Prostate gland (tissue), 2 donors: ENCODE results near the gene INSM1. TPM values are rescaled to one million over a fixed set of nuclear protein-coding genes. Genes with fewer than 3 reads are reported as not detected.
"Not testable (repeated sequence)": the region's sequence is repeated elsewhere in the genome, so short reads cannot be mapped to it uniquely, and the experiment has no call there.

Experiments
- DNase-seq: peaks from one replicate; pipeline ENCODE4 v3.0.0-alpha.2; 2019; ENCODE audit warnings: low spot score
- H3K27ac ChIP-seq, 2 donors: fragments of 200-600 bp; sonication (generic); 2 replicates each; pipeline ENCODE4 v1.5.1; 2017 to 2019
- H3K27me3 ChIP-seq: fragments of 200-600 bp; sonication (generic); replicated peaks from 2 replicates; pipeline ENCODE4 v1.5.1; 2019; ENCODE audit not compliant: insufficient read depth
- H3K36me3 ChIP-seq, 2 donors: fragments of 200-600 bp; sonication (generic); 1 replicate in 1 of 2; 2 replicates in 1 of 2; pipeline versions ENCODE4 v1.5.1 to v1.8.1; 2017 to 2019
- H3K4me1 ChIP-seq: fragments of 200-600 bp; sonication (generic); replicated peaks from 2 replicates; pipeline ENCODE4 v1.5.1; 2019
- H3K4me3 ChIP-seq, 2 donors: fragments of 200-600 bp; sonication (generic); 2 replicates each; pipeline ENCODE4 v1.5.1; 2017 to 2019
- H3K9me3 ChIP-seq: fragments of 200-600 bp; sonication (generic); 2 replicates; pipeline ENCODE4 v1.5.1; 2017
- POLR2A ChIP-seq: fragments of 450-650 bp; IDR thresholded peaks from one replicate; pipeline ENCODE4 v1.6.1; 2016; ENCODE audit warnings: antibody characterized with exemption, mild to moderate bottlenecking
- POLR2AphosphoS5 ChIP-seq: sonication (generic); formaldehyde crosslinking; IDR thresholded peaks from one replicate; pipeline ENCODE4 v1.6.1; 2017; ENCODE audit warnings: antibody characterized with exemption
- WGBS: methylation state at CpG from one replicate; pipeline ENCODE4 v1.1.5; 2018; 5-methylcytosine and 5-hydroxymethylcytosine counted together
- intact Hi-C: fragments of 100-400 bp; cut with DNase I; formaldehyde crosslinking; loops from one replicate; pipeline ENCODE4 v1.14.2; 2022
- total RNA-seq, 2 donors: library from RNA; depleted of rRNA; stranded (reverse); fragments of >200 nt; gene quantifications; one replicate each; pipeline ENCODE4 v1.1.0, GENCODE V29; 2016
- TF ChIP-seq, protein P1 (sequence below), 4 experiments: fragments of 200-600 bp in 2 of 4; fragments of 450-650 bp in 2 of 4; sonication (generic) in 2 of 4; IDR thresholded peaks; 1 replicate in 3 of 4; 2 replicates in 1 of 4; pipeline ENCODE4 v1.5.1; 2016 to 2019; ENCODE audit warnings: antibody characterized with exemption in 4 of 4, mild to moderate bottlenecking in 2 of 4, moderate library complexity in 2 of 4

Gene INSM1
- total RNA-seq, 2 donors from 2014 or later, result 0.82 to 1.5 TPM

DNA sequence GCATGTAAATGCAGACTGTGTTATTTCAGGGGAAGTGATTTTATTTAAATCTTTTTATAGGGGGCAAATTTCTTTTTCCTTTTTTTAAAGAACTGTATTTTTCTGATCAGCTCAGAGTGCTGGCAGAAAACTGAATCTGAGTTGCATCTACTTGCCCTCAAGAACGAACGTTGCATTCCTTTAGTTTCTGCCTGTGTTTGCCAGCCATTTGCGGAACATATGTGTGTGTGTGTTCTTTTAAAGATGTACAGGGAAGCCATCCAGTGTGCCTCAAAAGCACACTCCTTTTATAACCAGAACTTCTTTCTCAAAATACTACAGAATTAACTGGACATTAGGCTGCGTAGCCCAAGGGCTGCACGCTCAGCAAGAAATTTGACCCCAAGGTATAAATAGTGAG lies 25.8 kb upstream of the INSM1 start:
- no peaks in the 10 kb centered on the region for H3K9me3 ChIP-seq
- H3K27ac ChIP-seq, result no peak overlapping the region
- no peaks in the 10 kb centered on the region for H3K36me3 ChIP-seq
- no peak overlapping the region for H3K4me3 ChIP-seq
- no peak for DNase-seq
- TF ChIP-seq POLR2A (no peak), POLR2AphosphoS5 (no peak)
- TF ChIP-seq, protein P1, sequence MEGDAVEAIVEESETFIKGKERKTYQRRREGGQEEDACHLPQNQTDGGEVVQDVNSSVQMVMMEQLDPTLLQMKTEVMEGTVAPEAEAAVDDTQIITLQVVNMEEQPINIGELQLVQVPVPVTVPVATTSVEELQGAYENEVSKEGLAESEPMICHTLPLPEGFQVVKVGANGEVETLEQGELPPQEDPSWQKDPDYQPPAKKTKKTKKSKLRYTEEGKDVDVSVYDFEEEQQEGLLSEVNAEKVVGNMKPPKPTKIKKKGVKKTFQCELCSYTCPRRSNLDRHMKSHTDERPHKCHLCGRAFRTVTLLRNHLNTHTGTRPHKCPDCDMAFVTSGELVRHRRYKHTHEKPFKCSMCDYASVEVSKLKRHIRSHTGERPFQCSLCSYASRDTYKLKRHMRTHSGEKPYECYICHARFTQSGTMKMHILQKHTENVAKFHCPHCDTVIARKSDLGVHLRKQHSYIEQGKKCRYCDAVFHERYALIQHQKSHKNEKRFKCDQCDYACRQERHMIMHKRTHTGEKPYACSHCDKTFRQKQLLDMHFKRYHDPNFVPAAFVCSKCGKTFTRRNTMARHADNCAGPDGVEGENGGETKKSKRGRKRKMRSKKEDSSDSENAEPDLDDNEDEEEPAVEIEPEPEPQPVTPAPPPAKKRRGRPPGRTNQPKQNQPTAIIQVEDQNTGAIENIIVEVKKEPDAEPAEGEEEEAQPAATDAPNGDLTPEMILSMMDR (IDR thresholded peaks at IDR 0.05), result no peak
- H3K27me3 ChIP-seq, result no peaks in the 10 kb centered on the region
- intact Hi-C loops, result no loop called here
- H3K4me1 ChIP-seq, result peaks cover 5% of the 10 kb centered on the region
- WGBS, result 13% methylated on average over 5 of the region's 5 CpGs

DNA sequence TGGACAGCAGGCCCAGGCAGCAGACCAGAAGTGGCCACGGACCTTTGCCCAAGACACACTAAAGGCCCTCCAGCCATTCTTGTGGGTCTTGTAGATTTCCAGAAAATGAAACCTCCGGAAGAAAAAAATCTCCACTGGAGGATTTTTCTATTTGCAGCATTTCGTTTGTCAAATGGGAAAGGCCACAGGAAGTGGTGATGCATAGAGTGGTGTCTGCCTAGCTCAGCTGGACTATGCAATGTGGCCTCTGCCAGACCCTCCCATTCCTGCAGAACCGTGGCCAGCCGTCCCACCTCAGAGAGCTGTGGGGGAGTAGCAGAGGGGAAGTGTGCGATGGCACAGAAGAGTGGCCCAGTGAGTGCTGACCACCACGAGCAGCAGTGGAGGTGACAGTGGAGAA lies 24.0 kb upstream of the INSM1 start:
- TF ChIP-seq POLR2AphosphoS5 (no peak), POLR2A (no peak)
- TF ChIP-seq, protein P1 (IDR thresholded peaks at IDR 0.05), result no peak
- intact Hi-C loops, result no loop called here
- no peak for DNase-seq
- Histone ChIP-seq H3K27me3 (no peaks in the 10 kb centered on the region), H3K4me1 (peaks cover 5% of the 10 kb centered on the region), H3K4me3 (no peak overlapping the region), H3K9me3 (no peaks in the 10 kb centered on the region), H3K36me3 (no peaks in the 10 kb centered on the region), H3K27ac (no peak overlapping the region)
- 88% methylated on average over 7 of the region's 7 CpGs for WGBS

DNA sequence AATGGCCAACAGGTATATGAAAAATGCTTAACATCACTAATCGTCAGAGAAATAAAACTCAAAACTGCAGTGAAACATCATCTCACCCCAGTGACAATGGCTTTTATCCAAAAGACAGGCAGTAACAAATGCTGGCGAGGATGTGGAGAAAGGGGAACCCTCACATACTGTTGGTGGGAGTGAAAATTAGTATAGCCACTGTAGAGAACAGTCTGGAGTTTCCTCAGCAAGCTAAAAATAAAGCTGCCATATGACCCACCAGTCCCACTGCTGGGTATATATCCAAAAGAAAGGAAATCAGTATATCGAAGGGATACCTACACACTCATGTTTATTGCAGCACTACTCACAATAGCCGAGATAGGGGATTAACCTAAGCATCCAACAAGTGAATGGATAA lies 23.4 kb upstream of the INSM1 start:
- intact Hi-C loops, result no loop called here
- no peak overlapping the region for H3K4me3 ChIP-seq
- TF ChIP-seq POLR2A, result no peak
- TF ChIP-seq, protein P1 (IDR thresholded peaks at IDR 0.05), result no peak
- no peak for TF ChIP-seq POLR2AphosphoS5
- no peaks in the 10 kb centered on the region for H3K36me3 ChIP-seq
- H3K27me3 ChIP-seq, result no peaks in the 10 kb centered on the region
- no peak for DNase-seq
- 84% methylated on average over 4 of the region's 4 CpGs for WGBS
- H3K4me1 ChIP-seq, result peaks cover 5% of the 10 kb centered on the region
- H3K27ac ChIP-seq, result no peak overlapping the region
- H3K9me3 ChIP-seq, result no peaks in the 10 kb centered on the region

DNA sequence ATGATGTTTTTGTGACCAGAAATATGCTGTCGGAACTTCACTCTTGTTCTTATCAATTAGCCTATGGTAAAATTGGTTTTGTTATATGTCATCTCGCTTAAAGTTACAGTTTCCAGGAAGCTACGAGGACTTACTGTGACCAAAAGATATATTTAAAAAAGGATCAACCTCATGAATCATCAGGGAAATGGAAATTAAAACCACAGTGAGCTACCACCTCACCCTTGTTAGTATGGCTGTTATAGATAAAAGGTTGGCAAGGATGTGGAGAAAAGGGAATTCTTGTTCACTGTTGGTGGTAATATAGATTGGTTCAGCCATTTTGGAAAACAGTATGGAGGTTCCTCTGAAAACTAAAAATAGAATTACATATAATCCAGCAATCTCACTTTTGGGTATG lies 14.3 kb upstream of the INSM1 start:
- TF ChIP-seq, protein P1 (IDR thresholded peaks at IDR 0.05), result no peak
- TF ChIP-seq POLR2A (no peak), POLR2AphosphoS5 (no peak)
- intact Hi-C loops, result no loop called here
- Histone ChIP-seq H3K36me3 (no peaks in the 10 kb centered on the region), H3K4me3 (no peak overlapping the region), H3K27me3 (no peaks in the 10 kb centered on the region), H3K9me3 (no peaks in the 10 kb centered on the region), H3K27ac (no peak overlapping the region), H3K4me1 (no peaks in the 10 kb centered on the region)
- no peak for DNase-seq
- WGBS, result 80% methylated on average over 3 of the region's 3 CpGs

DNA sequence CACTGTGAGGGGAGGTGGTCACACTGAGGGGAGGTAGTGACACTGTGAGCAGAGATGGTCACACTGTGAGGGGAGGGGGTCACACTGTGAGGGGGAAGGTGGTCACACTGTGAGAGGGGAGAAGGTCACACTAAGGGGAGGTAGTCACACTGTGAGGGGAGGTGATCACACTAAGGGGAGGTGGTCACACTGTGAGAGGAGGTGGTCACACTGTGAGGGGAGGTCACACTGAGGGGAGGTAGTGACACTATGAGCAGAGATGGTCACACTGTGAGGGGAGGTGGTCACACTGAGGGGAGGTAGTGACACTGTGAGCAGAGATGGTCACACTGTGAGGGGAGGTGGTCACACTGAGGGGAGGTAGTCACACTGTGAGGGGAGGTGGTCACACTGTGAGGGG lies 12.4 kb upstream of the INSM1 start:
- H3K4me3 ChIP-seq, intact Hi-C loops, H3K4me1 ChIP-seq, H3K36me3 ChIP-seq, H3K9me3 ChIP-seq, DNase-seq, H3K27me3 ChIP-seq, H3K27ac ChIP-seq: not testable (repeated sequence)

DNA sequence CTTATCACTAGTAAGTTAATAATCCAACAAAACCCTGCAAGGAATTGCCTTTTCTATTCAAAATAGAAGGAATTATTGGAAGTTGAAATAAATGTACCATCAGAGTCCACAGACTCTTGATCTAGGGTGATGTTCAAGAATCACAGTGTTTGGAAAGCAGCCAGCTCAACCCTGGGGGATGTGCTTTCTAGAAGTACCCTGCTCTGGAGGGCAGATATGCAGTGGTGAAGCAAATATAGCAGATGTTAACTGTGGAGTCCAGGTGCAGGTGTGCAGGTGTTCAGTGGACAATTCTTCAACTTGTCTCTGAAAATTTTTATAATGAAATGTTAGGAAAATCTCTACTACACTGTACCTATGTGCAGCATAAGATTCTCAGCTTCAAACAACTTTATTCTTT lies 9.1 kb upstream of the INSM1 start:
- H3K9me3 ChIP-seq, result no peaks in the 10 kb centered on the region
- TF ChIP-seq POLR2AphosphoS5 (no peak), POLR2A (no peak)
- TF ChIP-seq, protein P1 (IDR thresholded peaks at IDR 0.05), result no peak
- no peak overlapping the region for H3K4me3 ChIP-seq
- H3K36me3 ChIP-seq, result no peaks in the 10 kb centered on the region
- intact Hi-C loops, result no loop called here
- no peak overlapping the region for H3K27ac ChIP-seq
- H3K27me3 ChIP-seq, result peaks cover 3% of the 10 kb centered on the region
- DNase-seq, result no peak
- no peaks in the 10 kb centered on the region for H3K4me1 ChIP-seq
